ENCODE results near the gene CTSW. TPM values are rescaled to one million over a fixed set of nuclear protein-coding genes. Genes with fewer than 3 reads are reported as not detected.

CTSW gene
- polyA plus RNA-seq, 3 donors from 2014 or later = 2,066 to 3,052 (median 2,928) TPM

GRCh38 chr11:65899356-65900124 is 19.9 kb downstream of the CTSW start:
- no peaks in the 10 kb centered on the region for H3K9me3 Mint-ChIP-seq
- H3K27ac Mint-ChIP-seq = peak overlapping the region in 1 of 6 donors; percentile 17
- DNase-seq = peak; percentile 47 to 57 (median 52)
- H3K36me3 Mint-ChIP-seq = no peaks in the 10 kb centered on the region
- H3K27me3 Mint-ChIP-seq (ENCODE audit: low read depth in 3 of 3) = peaks cover 7 to 29% (median 11%) of the 10 kb centered on the region in 3 donors
- peaks cover 34 to 40% of the 10 kb centered on the region in 2 donors for H3K4me1 Mint-ChIP-seq
- H3K4me3 Mint-ChIP-seq = peak overlapping the region; percentile 58 to 76 (median 64)

GRCh38 chr11:65900125-65900898 is 20.7 kb downstream of the CTSW start, which contains the start of gene FOSL1:
TSS of gene FOSL1 (minus strand) at chr11:65900388. CDS start at chr11:65900339, 49 bp downstream.
- H3K4me3 Mint-ChIP-seq = peak within 1 kb of the TSS; percentile 64 to 79 (median 67)
- H3K4me1 Mint-ChIP-seq = peaks cover 32 to 37% of the 10 kb centered on the region in 2 donors
- peak; percentile 85 to 87 (median 87) for DNase-seq
- H3K27ac Mint-ChIP-seq = peak within 1 kb of the TSS; percentile 84 to 97 (median 92)
- H3K27me3 Mint-ChIP-seq (ENCODE audit: low read depth in 3 of 3) = peaks cover 7 to 29% (median 11%) of the 10 kb centered on the region in 3 donors
- no peaks in the 10 kb centered on the region for H3K36me3 Mint-ChIP-seq
- no peaks in the 10 kb centered on the region for H3K9me3 Mint-ChIP-seq

- DNase-seq = no peak
- H3K27me3 Mint-ChIP-seq (ENCODE audit: low read depth in 3 of 3) = peaks cover 7 to 28% (median 11%) of the 10 kb centered on the region in 3 donors
- H3K4me1 Mint-ChIP-seq = peaks cover 30 to 33% of the 10 kb centered on the region in 2 donors
- peak overlapping the region; percentile 64 to 79 (median 67) for H3K4me3 Mint-ChIP-seq
- H3K36me3 Mint-ChIP-seq = no peaks in the 10 kb centered on the region
- peak overlapping the region; percentile 84 to 97 (median 92) for H3K27ac Mint-ChIP-seq
- H3K9me3 Mint-ChIP-seq = no peaks in the 10 kb centered on the region
Observed at GRCh38 chr11:65900899-65901180, 21.2 kb downstream of the CTSW start.

GRCh38 chr11:65903068-65903481 is 23.4 kb downstream of the CTSW start:
- Mint-ChIP-seq H3K9me3 (no peaks in the 10 kb centered on the region), H3K4me3 (no peak overlapping the region), H3K36me3 (no peaks in the 10 kb centered on the region), H3K27me3 (ENCODE audit: low read depth in 3 of 3) (peaks cover 5 to 23% (median 8%) of the 10 kb centered on the region in 3 donors), H3K4me1 (peaks cover 24 to 28% of the 10 kb centered on the region in 2 donors), H3K27ac (peak overlapping the region in 4 of 6 donors; percentile 55 to 97 (median 90))
- no peak for DNase-seq

- peak overlapping the region in 4 of 6 donors; percentile 1 to 56 (median 50) for H3K27ac Mint-ChIP-seq
- no peaks in the 10 kb centered on the region for H3K36me3 Mint-ChIP-seq
- no peak overlapping the region for H3K4me3 Mint-ChIP-seq
- peaks cover 23 to 25% of the 10 kb centered on the region in 2 donors for H3K4me1 Mint-ChIP-seq
- H3K9me3 Mint-ChIP-seq = no peaks in the 10 kb centered on the region
- peaks cover 5 to 23% (median 8%) of the 10 kb centered on the region in 3 donors for H3K27me3 Mint-ChIP-seq (ENCODE audit: low read depth in 3 of 3)
- DNase-seq = no peak
Observed at GRCh38 chr11:65903715-65904114, 24.1 kb downstream of the CTSW start.

GRCh38 chr11:65906602-65907001 is 27.0 kb downstream of the CTSW start:
- H3K9me3 Mint-ChIP-seq = no peaks in the 10 kb centered on the region
- no peak overlapping the region for H3K4me3 Mint-ChIP-seq
- H3K27ac Mint-ChIP-seq = no peak overlapping the region
- no peak for DNase-seq
- H3K27me3 Mint-ChIP-seq (ENCODE audit: low read depth in 3 of 3) = peaks cover 8 to 19% (median 8%) of the 10 kb centered on the region in 3 donors
- no peaks in the 10 kb centered on the region for H3K36me3 Mint-ChIP-seq
- peaks cover 9 to 13% of the 10 kb centered on the region in 2 donors for H3K4me1 Mint-ChIP-seq

- Mint-ChIP-seq H3K4me3 (no peak overlapping the region), H3K36me3 (no peaks in the 10 kb centered on the region), H3K4me1 (peaks cover 0 to 4% of the 10 kb centered on the region in 2 donors), H3K27me3 (ENCODE audit: low read depth in 3 of 3) (peaks cover 3 to 8% (median 5%) of the 10 kb centered on the region in 3 donors), H3K27ac (no peak overlapping the region), H3K9me3 (no peaks in the 10 kb centered on the region)
- no peak for DNase-seq
Observed at GRCh38 chr11:65907878-65908277, 28.2 kb downstream of the CTSW start.

GRCh38 chr11:65911682-65912568 is 32.3 kb downstream of the CTSW start:
- Mint-ChIP-seq H3K27ac (no peak overlapping the region), H3K4me3 (no peak overlapping the region), H3K27me3 (ENCODE audit: low read depth in 3 of 3) (peaks cover 2 to 5% (median 3%) of the 10 kb centered on the region in 3 donors), H3K4me1 (peaks cover 18 to 22% of the 10 kb centered on the region in 2 donors), H3K36me3 (peaks cover 0 to 2% (median 0%) of the 10 kb centered on the region in 3 donors), H3K9me3 (no peaks in the 10 kb centered on the region)
- DNase-seq = no peak

GRCh38 chr11:65912845-65913244 is 33.2 kb downstream of the CTSW start:
- peaks cover 0 to 4% (median 0%) of the 10 kb centered on the region in 3 donors for H3K36me3 Mint-ChIP-seq
- DNase-seq = no peak

GRCh38 chr11:65915101-65915820 is 35.6 kb downstream of the CTSW start:
- Mint-ChIP-seq H3K9me3 (no peaks in the 10 kb centered on the region), H3K4me1 (peaks cover 26 to 33% of the 10 kb centered on the region in 2 donors), H3K36me3 (peaks cover 0 to 4% (median 0%) of the 10 kb centered on the region in 3 donors), H3K27me3 (ENCODE audit: low read depth in 3 of 3) (peaks cover 2 to 11% (median 9%) of the 10 kb centered on the region in 3 donors), H3K27ac (peak overlapping the region in 3 of 6 donors; percentile 26 to 77 (median 52)), H3K4me3 (peak overlapping the region in 1 of 5 donors; percentile 15)
- no peak for DNase-seq

More at GRCh38 chr11:65912845-65913244, 33.2 kb downstream of the CTSW start:
- no peak overlapping the region for H3K4me3 Mint-ChIP-seq
- no peaks in the 10 kb centered on the region for H3K9me3 Mint-ChIP-seq
- H3K27ac Mint-ChIP-seq = no peak overlapping the region
- peaks cover 22 to 27% of the 10 kb centered on the region in 2 donors for H3K4me1 Mint-ChIP-seq
- H3K27me3 Mint-ChIP-seq (ENCODE audit: low read depth in 3 of 3) = peaks cover 2 to 5% (median 3%) of the 10 kb centered on the region in 3 donors

GRCh38 chr11:65915821-65916251 is 36.2 kb downstream of the CTSW start:
- H3K27me3 Mint-ChIP-seq (ENCODE audit: low read depth in 3 of 3) = peaks cover 2 to 13% (median 9%) of the 10 kb centered on the region in 3 donors
- no peaks in the 10 kb centered on the region for H3K9me3 Mint-ChIP-seq
- H3K27ac Mint-ChIP-seq = no peak overlapping the region
- H3K36me3 Mint-ChIP-seq = peaks cover 0 to 4% (median 0%) of the 10 kb centered on the region in 3 donors
- H3K4me1 Mint-ChIP-seq = peaks cover 31 to 39% of the 10 kb centered on the region in 2 donors
- DNase-seq = no peak
- peak overlapping the region in 1 of 5 donors; percentile 89 for H3K4me3 Mint-ChIP-seq

GRCh38 chr11:65916391-65916790 is 36.8 kb downstream of the CTSW start:
- H3K36me3 Mint-ChIP-seq = peaks cover 0 to 4% (median 0%) of the 10 kb centered on the region in 3 donors
- H3K4me3 Mint-ChIP-seq = peak overlapping the region; percentile 53 to 90 (median 88)
- peaks cover 32 to 40% of the 10 kb centered on the region in 2 donors for H3K4me1 Mint-ChIP-seq
- no peak for DNase-seq
- no peaks in the 10 kb centered on the region for H3K9me3 Mint-ChIP-seq
- peak overlapping the region in 4 of 6 donors; percentile 3 to 70 (median 46) for H3K27ac Mint-ChIP-seq
- H3K27me3 Mint-ChIP-seq (ENCODE audit: low read depth in 3 of 3) = peaks cover 2 to 13% (median 9%) of the 10 kb centered on the region in 3 donors

Data from immature natural killer cell (primary cell).